PC-9 (cell line): ENCODE results near the gene DGKD. TPM values are rescaled to one million over a fixed set of nuclear protein-coding genes. Genes with fewer than 3 reads are reported as not detected.
A peak's percentile ranks its signal among the peaks of the same experiment; 100 is the strongest.

ENCODE experiments used
- Bru-seq: library from RNA; stranded (reverse); fragments of 400-500 nt; gene quantifications from one replicate; lab custom pipeline; 2021; lab: Mats Ljungman, UMichigan
- BruChase-seq, 2 experiments: library from RNA; stranded (reverse); fragments of 400-500 nt; gene quantifications; one replicate each; lab custom pipeline; 2021; lab: Mats Ljungman, UMichigan
- BruUV-seq: library from RNA; stranded (reverse); fragments of 400-500 nt; replicated peaks from 2 replicates; lab custom pipeline; 2021; lab: Mats Ljungman, UMichigan
- CTCF ChIA-PET: fragments of 300-600 bp; sonication (Branson Sonifier 250); formaldehyde crosslinking; loops from one replicate; lab custom pipeline; 2022; ENCODE audit warnings: antibody characterized with exemption; lab: Charles Lee
- POLR2A ChIA-PET: fragments of 300-600 bp; sonication (Branson Sonifier 250); formaldehyde crosslinking; loops from one replicate; lab custom pipeline; 2022; ENCODE audit warnings: antibody characterized with exemption; ENCODE audit not compliant: unreplicated experiment; lab: Charles Lee
- DNase-seq, 2 experiments: peaks; one replicate each; pipeline versions ENCODE4 v3.0.0 to v3.0.0-alpha.2; 2015 to 2022; ENCODE audit warnings: mixed read lengths in 1 of 2
- H2AFZ ChIP-seq: fragments of 200-600 bp; sonication (generic); 2 replicates; pipeline ENCODE4 v1.8.1; 2017; ENCODE audit warnings: antibody characterized with exemption
- H3F3A ChIP-seq: fragments of 200-600 bp; sonication (generic); 2 replicates; pipeline ENCODE4 v1.8.1; 2017; ENCODE audit warnings: antibody characterized with exemption, mild to moderate bottlenecking, low read depth; ENCODE audit not compliant: insufficient read depth
- H3K27ac ChIP-seq: fragments of 200-600 bp; sonication (generic); 2 replicates; pipeline ENCODE4 v1.6.1; 2016; ENCODE audit warnings: mixed run types
- H3K27me3 ChIP-seq: fragments of 200-600 bp; sonication (generic); 2 replicates; pipeline ENCODE4 v1.6.1; 2016; ENCODE audit warnings: low read depth, mixed run types; ENCODE audit not compliant: insufficient read depth
- H3K36me3 ChIP-seq: fragments of 200-600 bp; sonication (generic); 2 replicates; pipeline ENCODE4 v1.6.1; 2016; ENCODE audit warnings: low read depth, mixed run types
- H3K4me1 ChIP-seq: fragments of 200-600 bp; sonication (generic); replicated peaks from 2 replicates; pipeline ENCODE4 v1.6.1; 2016; ENCODE audit warnings: mixed run types; ENCODE audit not compliant: insufficient read depth
- H3K4me2 ChIP-seq: fragments of 200-600 bp; sonication (generic); 2 replicates; pipeline ENCODE4 v1.6.1; 2017; ENCODE audit warnings: mixed run types
- H3K4me3 ChIP-seq: fragments of 200-600 bp; sonication (generic); 2 replicates; pipeline ENCODE4 v1.6.1; 2016; ENCODE audit warnings: mixed run types
- H3K79me2 ChIP-seq: fragments of 200-600 bp; sonication (generic); 2 replicates; pipeline ENCODE4 v1.6.1; 2017; ENCODE audit warnings: low read depth, mixed run types
- H3K9me2 ChIP-seq: fragments of 200-600 bp; sonication (generic); 2 replicates; pipeline ENCODE4 v1.8.1; 2017; ENCODE audit warnings: mild to moderate bottlenecking; ENCODE audit not compliant: insufficient read depth
- H3K9me3 ChIP-seq: fragments of 200-600 bp; sonication (generic); 2 replicates; pipeline ENCODE4 v1.8.1; 2016; ENCODE audit warnings: low read depth; ENCODE audit not compliant: insufficient read depth
- H4K20me1 ChIP-seq: fragments of 200-600 bp; sonication (generic); 2 replicates; pipeline ENCODE4 v1.8.1; 2017; ENCODE audit not compliant: insufficient read depth
- EZH2 ChIP-seq: fragments of 200-600 bp; sonication (generic); IDR thresholded peaks from 2 replicates; pipeline ENCODE4 v1.8.0; 2017; ENCODE audit warnings: antibody characterized with exemption, low read depth
- intact Hi-C: fragments of 100-400 bp; cut with micrococcal nuclease; formaldehyde crosslinking; loops from one replicate; pipeline ENCODE4 v1.10.0; 2022; ENCODE audit not compliant: unreplicated experiment
- long read RNA-seq: library from polyadenylated mRNA; stranded (forward); transcript quantifications from one replicate; pipeline ENCODE4 v2.0.0, GENCODE V29; 2022
- total RNA-seq: library from RNA; stranded (reverse); gene quantifications from 2 replicates; pipeline ENCODE4 v1.2.3, GENCODE V29; 2021
- TF ChIP-seq, protein P1 (sequence below): fragments of 200-600 bp; sonication (generic); conservative IDR thresholded peaks from 2 replicates; pipeline ENCODE4 v1.6.1; 2017; ENCODE audit warnings: mixed run types, antibody characterized with exemption, mild to moderate bottlenecking, moderate library complexity

The DGKD gene, protein sequence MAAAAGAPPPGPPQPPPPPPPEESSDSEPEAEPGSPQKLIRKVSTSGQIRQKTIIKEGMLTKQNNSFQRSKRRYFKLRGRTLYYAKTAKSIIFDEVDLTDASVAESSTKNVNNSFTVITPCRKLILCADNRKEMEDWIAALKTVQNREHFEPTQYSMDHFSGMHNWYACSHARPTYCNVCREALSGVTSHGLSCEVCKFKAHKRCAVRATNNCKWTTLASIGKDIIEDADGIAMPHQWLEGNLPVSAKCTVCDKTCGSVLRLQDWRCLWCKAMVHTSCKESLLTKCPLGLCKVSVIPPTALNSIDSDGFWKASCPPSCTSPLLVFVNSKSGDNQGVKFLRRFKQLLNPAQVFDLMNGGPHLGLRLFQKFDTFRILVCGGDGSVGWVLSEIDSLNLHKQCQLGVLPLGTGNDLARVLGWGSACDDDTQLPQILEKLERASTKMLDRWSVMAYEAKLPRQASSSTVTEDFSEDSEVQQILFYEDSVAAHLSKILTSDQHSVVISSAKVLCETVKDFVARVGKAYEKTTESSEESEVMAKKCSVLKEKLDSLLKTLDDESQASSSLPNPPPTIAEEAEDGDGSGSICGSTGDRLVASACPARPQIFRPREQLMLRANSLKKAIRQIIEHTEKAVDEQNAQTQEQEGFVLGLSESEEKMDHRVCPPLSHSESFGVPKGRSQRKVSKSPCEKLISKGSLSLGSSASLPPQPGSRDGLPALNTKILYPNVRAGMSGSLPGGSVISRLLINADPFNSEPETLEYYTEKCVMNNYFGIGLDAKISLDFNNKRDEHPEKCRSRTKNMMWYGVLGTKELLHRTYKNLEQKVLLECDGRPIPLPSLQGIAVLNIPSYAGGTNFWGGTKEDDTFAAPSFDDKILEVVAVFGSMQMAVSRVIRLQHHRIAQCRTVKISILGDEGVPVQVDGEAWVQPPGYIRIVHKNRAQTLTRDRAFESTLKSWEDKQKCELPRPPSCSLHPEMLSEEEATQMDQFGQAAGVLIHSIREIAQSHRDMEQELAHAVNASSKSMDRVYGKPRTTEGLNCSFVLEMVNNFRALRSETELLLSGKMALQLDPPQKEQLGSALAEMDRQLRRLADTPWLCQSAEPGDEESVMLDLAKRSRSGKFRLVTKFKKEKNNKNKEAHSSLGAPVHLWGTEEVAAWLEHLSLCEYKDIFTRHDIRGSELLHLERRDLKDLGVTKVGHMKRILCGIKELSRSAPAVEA
- total RNA-seq (43.1 and 59.5 TPM in 2 replicates), Bru-seq, nascent RNA (percentile 84 among the genes with signal in this experiment), BruChase-seq, experiment 1, labeled RNA remaining after a 2-hour chase (percentile 85 among the genes with signal in this experiment), BruChase-seq, experiment 2, labeled RNA remaining after a 6-hour chase (percentile 87 among the genes with signal in this experiment)
- long read RNA-seq, full-length matches to known transcripts: 7 of 28 reads
- long read RNA-seq, partial matches to known transcripts: 6 of 28 reads
- long read RNA-seq, other reads (novel, unspliced or antisense): 15 of 28 reads

DNA sequence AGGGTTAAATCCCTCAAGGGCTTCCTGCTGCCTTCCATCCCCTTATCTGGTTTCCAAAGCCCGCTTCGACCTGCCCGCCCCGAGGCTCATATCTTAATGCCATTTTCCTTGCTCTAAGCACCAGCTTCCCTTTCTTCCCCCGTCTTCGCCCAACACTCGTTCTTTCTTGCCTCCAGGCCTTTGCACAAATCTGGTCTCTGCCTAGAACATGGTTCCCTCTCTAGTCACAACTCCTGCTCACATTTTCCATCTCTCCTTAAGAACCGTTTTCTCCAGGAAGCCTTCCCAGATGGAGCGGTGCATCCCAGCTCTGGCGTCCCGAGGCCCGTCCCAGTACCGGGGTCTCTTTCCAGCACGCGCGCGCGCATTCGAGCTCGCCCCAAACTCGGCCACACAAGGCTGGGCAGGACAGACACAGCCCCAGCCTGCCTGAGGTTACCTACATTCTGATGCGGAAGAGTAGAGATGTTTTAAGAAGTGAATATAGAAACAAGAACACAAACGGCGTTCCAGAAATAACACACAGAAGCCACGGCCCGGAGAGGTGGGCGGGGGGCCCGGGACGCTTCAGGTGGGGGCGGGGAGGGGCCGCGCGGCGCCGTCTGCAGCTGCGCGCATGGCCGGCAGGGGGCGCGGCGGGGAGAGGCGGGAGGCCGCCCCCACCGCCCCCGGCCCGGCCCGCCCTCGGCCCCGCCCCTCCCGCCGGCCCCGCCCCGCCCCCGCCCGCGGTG, at the start of gene DGKD:
DGKD (plus strand) TSS at position 726 of the 731 bp plus-strand sequence. CDS start 25 bp downstream, outside the sequence.
- peaks cover 14% of the 10 kb centered on the region for H3K36me3 ChIP-seq
- H3K9me2 ChIP-seq: no peaks in the 10 kb centered on the region
- peaks cover 41% of the 10 kb centered on the region for H3F3A ChIP-seq
- BruUV-seq: no TSS peak
- no peaks in the 10 kb centered on the region for H3K9me3 ChIP-seq
- POLR2A ChIA-PET: no interaction called here
- intact Hi-C loops: loop anchor here (5.0 to 10.0 kb wide), 8 partner anchors 57 to 747 kb away; partner anchors contain the start of genes ATG16L1 and UGT1A6
- peaks cover 41% of the 10 kb centered on the region for H3K79me2 ChIP-seq
- H4K20me1 ChIP-seq: no peaks in the 10 kb centered on the region; the same call in 1 of the 2 replicates
- CTCF ChIA-PET: interaction anchor here (0.5 to 1.0 kb wide), 2 partner anchors 11 to 89 kb away, joined by 4 to 10 read pairs; no protein-coding TSS in a partner anchor
- H2AFZ ChIP-seq: peak within 1 kb of the TSS; percentile 86
- peak within 1 kb of the TSS; percentile 98 for H3K4me2 ChIP-seq
- peak within 1 kb of the TSS; percentile 67 for H3K4me3 ChIP-seq
- H3K4me1 ChIP-seq: peaks cover 79% of the 10 kb centered on the region
- TF ChIP-seq, protein P1, sequence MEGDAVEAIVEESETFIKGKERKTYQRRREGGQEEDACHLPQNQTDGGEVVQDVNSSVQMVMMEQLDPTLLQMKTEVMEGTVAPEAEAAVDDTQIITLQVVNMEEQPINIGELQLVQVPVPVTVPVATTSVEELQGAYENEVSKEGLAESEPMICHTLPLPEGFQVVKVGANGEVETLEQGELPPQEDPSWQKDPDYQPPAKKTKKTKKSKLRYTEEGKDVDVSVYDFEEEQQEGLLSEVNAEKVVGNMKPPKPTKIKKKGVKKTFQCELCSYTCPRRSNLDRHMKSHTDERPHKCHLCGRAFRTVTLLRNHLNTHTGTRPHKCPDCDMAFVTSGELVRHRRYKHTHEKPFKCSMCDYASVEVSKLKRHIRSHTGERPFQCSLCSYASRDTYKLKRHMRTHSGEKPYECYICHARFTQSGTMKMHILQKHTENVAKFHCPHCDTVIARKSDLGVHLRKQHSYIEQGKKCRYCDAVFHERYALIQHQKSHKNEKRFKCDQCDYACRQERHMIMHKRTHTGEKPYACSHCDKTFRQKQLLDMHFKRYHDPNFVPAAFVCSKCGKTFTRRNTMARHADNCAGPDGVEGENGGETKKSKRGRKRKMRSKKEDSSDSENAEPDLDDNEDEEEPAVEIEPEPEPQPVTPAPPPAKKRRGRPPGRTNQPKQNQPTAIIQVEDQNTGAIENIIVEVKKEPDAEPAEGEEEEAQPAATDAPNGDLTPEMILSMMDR: peak; percentile 76
- no peak for TF ChIP-seq EZH2
- H3K27ac ChIP-seq: peak within 1 kb of the TSS; percentile 65
- DNase-seq: peak; percentile 78 to 79
- H3K27me3 ChIP-seq: no peaks in the 10 kb centered on the region

DNA sequence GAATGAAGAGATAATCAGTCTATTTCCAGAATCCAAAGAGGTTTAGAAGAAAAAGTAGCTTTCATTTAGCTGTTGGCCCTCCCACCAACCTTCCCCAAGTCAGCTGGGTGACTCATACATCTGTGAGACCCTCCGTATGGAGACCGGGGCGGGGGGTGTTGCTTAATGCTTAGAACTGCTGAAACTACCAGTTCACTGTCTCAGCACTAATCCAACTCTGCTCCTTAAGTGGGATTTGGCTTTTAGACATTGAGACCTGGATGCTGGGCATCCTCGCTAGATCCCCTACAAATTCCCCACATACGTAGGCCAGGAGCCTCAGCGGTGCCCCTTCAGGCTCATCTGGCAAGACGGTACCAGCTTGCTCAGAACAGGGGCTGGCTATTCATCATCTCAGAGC, 46.7 kb upstream of the DGKD start, which contains the start of gene SAG:
SAG (plus strand) TSS at position 252 of the 400 bp plus-strand sequence. CDS start 1,374 bp downstream, outside the sequence.
- H3K4me2 ChIP-seq: no peak within 1 kb of the TSS
- no peaks in the 10 kb centered on the region for H3K4me1 ChIP-seq
- H3K36me3 ChIP-seq: no peaks in the 10 kb centered on the region
- DNase-seq: no peak
- no peak within 1 kb of the TSS for H3K27ac ChIP-seq
- no peaks in the 10 kb centered on the region for H3K79me2 ChIP-seq
- H3K9me3 ChIP-seq: no peaks in the 10 kb centered on the region
- CTCF ChIA-PET: no interaction called here
- TF ChIP-seq EZH2: no peak
- no peaks in the 10 kb centered on the region for H3K27me3 ChIP-seq
- no TSS peak for BruUV-seq
- no peak within 1 kb of the TSS for H3K4me3 ChIP-seq
- intact Hi-C loops: no loop called here
- no peaks in the 10 kb centered on the region for H3K9me2 ChIP-seq
- H2AFZ ChIP-seq: no peak within 1 kb of the TSS
- H3F3A ChIP-seq: no peaks in the 10 kb centered on the region; the same call in 1 of the 2 replicates
- H4K20me1 ChIP-seq: no peaks in the 10 kb centered on the region
- POLR2A ChIA-PET: no interaction called here
